ENCODE data around the gene PRDM16.

The PRDM16 gene

GRCh38 chr1:3183411-3183810, 114.4 kb downstream of the PRDM16 start:
- no peak for DNase-seq (ENCODE audit: low read depth in 2 of 2)

GRCh38 chr1:3183813-3184212, 114.8 kb downstream of the PRDM16 start:
- DNase-seq (ENCODE audit: low read depth in 2 of 2): no peak

DNA sequence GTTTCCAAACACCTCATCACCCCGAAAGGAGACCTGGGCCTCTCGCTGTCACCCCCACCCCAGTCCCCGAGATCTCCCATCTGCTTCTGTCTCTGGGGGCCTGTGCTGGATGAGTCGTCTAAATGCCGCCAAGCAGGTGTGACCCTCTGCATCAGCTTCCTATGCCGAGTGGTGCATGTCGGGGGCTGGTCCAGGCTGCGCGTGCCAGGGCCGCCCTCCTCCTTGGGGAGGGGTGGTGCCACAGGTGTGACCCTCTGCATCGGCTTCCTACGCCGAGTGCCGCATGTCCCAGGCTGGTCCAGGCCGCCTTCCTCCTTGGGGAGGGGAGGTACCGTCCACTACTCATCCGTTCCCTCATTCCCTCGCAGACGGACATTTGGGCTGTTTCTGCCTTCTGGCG, 115.7 kb downstream of the PRDM16 start:
- DNase-seq (ENCODE audit: low read depth in 2 of 2): no peak

GRCh38 chr1:3185896-3186525, 117.0 kb downstream of the PRDM16 start:
- no peak for DNase-seq (ENCODE audit: low read depth in 2 of 2)

DNA sequence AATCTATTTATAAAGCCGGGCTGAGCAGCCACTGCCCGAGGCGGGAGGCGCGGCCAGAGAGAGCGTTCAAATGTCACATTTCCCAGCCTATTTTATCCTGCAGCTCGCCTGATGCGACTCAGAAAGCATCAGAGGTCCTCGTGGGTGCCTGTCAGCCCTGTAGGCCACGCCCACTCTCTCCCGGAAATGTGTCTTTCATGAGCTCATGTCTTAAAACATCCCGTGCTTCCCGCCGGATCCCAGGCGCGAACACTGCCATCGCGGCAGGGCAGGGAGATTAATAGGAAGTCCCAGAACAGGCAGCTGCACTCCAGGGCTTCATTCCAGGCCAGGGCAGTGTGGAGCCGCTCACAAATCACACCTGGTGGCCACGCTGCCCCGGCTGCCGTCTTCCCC, 117.5 kb downstream of the PRDM16 start:
- no peak for DNase-seq (ENCODE audit: low read depth in 2 of 2)

- no peak for DNase-seq (ENCODE audit: low read depth in 2 of 2)
These were observed 118.6 kb downstream of the PRDM16 start for GRCh38 chr1:3187415-3188149.

GRCh38 chr1:3188150-3188971, 119.4 kb downstream of the PRDM16 start:
- no peak for DNase-seq (ENCODE audit: low read depth in 2 of 2)

DNA sequence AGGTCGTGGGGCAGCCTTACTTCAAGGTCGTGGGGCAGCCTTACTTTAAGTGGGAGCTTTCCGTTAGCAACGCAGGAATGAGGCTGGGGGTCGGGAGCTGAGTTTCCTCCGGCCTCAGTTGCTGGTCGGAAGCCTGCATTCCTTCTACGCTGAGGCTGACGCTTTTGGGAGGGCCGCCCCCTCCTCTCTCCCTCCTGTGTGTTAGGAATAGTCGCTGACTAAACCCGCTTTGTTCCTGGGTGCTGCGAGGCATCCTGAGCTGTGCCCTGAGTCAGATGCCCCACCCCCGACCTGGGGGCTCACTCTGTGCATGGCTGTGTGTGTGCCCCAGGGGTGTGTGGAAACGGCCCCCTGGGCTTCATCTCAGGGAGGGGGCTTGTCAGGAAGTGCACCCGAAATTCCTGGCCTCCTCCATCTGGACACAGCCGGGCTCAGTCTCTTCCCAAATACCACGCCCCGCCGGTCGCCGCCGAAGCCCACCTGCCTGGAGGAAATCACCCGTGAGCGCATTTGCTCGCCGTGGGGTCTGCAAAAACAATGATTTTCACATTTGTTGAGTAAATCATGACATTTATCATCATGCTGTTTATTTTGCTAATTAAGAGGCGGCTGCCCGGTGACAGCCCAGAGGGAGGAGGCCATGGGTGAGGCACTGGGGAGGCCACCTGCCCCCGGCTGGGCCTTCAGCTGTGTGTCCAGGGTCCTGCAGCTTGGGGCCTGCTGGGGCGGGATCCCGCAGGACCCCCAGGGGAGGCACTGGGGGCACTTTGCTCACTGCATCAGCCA, 121.4 kb downstream of the PRDM16 start:
- no peak for DNase-seq (ENCODE audit: low read depth in 2 of 2)

DNA sequence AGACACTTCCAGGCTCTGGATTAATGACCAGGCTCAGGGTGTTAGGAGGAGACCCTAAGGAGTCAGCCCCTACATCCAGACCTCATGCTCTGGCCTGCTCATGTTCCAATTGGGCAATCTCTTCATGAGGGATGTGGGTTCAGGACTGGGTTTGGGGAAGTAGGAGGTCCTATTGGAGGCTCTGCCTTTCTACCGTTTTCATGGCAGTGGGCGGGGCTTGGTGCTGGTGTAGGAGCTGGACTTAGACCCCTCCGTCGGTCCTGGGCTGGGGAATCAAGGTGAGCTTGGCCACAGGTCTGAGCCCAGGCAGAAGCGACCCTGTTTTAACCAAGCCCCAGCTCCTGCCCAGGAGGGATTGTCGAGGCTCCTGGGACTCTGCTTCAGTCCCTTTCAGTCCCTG, 123.4 kb downstream of the PRDM16 start:
- DNase-seq (ENCODE audit: low read depth in 2 of 2): no peak

GRCh38 chr1:3192825-3193224, 123.8 kb downstream of the PRDM16 start:
- DNase-seq (ENCODE audit: low read depth in 2 of 2): no peak

DNA sequence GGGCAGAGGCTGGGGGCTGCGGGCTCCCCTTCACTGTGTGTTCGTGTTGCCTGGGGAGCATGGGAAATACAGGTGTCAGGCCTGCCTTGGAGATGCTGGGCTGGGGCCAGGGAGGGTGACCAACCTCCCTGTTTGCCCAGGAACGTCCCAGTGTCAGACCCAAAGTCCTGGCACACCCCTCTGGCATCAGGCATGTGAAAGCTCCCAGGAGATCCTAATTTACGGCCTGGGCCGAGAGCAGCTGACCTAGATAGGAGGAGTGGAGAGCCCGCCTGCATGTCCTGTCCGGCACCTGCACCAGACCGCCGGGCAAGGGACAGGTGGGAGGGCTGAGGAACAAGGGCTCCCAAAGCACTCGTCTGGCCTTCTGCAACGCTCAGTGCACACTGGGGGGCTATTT, 124.8 kb downstream of the PRDM16 start:
- no peak for DNase-seq (ENCODE audit: low read depth in 2 of 2)

- DNase-seq (ENCODE audit: low read depth in 2 of 2): no peak
These were observed 125.9 kb downstream of the PRDM16 start for GRCh38 chr1:3194760-3195479.

DNA sequence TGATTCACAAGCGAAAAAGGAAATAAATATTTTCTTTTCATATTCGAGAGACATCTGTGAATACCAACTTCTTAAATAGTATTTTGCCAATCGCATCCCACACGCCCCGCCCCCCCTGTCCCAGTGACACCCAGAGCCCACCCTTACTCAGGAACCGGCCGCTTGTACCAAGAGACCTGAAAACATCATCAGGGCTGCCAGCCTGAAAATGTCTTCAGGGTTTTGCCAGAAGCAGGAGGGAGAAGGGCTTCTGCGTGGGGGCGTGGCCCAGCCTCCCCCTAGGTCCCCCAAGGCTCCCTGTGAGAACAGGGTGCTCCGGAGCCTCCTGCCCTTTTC, 126.4 kb downstream of the PRDM16 start:
- no peak for DNase-seq (ENCODE audit: low read depth in 2 of 2)

DNA sequence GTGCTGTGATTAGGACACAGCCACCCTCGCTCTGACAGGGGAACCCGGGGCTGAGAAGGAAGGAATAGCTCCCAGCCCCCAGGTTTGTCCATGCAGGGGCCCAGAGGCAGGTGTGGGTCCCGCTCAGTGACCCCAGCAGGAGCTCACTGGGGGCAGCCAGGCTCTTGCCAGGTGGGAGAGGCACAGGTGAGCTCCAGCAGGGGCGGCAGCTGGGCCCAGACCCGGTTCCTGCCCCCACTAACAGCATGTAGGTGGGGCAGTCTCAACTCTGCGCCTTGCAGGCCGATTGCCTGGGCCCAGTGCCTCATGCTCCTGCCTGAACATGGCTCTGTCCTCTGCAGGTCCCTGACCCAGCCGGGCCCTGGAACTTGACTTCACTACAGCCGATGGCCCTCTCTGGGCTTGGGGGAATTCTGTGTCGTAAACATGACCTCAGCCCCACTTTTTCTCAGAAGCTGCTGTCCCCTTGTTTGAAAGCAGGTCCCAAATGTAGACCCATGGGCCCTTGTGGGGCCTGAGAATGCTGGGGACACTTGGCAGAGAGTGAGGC, 127.0 kb downstream of the PRDM16 start:
- no peak for DNase-seq (ENCODE audit: low read depth in 2 of 2)

GRCh38 chr1:3196577-3197245, 127.7 kb downstream of the PRDM16 start:
- no peak for DNase-seq (ENCODE audit: low read depth in 2 of 2)

- DNase-seq (ENCODE audit: low read depth in 2 of 2): no peak
These were observed 128.8 kb downstream of the PRDM16 start for GRCh38 chr1:3197781-3198316.

DNA sequence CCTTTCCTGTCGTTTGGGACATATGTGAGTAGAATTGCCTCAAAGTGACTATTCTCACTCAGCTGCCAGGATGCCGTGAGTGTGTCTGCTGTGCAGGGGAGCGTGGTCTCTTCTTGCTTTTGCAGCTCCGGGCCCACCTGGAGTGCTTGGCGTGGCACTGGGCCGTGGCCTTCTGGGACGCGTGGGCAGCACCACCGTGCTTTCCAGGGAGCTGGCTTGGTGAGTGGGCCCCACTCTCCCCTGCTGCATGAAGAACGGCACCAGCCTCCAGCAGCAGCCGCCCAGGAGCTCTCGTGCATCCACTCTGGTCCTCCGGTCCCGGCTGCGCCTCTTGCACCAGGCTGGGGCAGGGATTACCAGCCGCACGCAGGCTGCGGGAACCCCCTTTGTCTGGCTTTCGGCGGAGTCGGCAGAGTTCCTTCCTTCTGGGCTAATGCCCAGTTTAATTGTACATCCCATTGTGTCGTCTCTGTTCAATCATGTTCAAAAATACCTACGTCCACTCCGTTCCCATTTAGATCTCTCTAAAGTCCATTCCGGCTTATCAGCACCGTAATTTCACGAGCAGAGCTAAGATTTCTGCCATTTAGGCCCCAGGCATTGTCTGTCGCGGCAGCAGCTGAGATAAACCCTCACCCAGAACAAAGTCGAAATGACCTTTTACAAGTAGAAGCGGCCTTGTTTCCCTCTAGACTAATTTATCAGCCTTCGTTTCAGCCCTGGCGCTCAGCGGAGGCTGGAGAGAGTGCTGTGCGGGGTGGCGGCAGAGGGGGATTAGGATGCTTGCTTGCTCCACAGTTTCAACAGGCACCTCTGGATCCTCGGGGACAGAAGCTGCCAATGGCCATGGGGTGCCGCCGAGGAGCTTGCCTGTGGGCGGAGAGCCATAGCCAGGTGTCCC, 129.6 kb downstream of the PRDM16 start:
- no peak for DNase-seq (ENCODE audit: low read depth in 2 of 2)

- no peak for DNase-seq (ENCODE audit: low read depth in 2 of 2)
These were observed 135.7 kb downstream of the PRDM16 start for GRCh38 chr1:3204725-3205124.

- DNase-seq (ENCODE audit: low read depth in 2 of 2): no peak
These were observed 136.8 kb downstream of the PRDM16 start for GRCh38 chr1:3205815-3206214.

All from stimulated activated CD8-positive, alpha-beta memory T cell treated with anti-CD3 and anti-CD28 coated beads, Interleukin-15, amount 100 ng/mL, for 4 hours (primary cell).